ENCODE measurements around the gene RIN3.

GRCh38 chr14:92512807-92513203 is 776 bp upstream of the RIN3 start:
- TF ChIP-seq, protein P1, sequence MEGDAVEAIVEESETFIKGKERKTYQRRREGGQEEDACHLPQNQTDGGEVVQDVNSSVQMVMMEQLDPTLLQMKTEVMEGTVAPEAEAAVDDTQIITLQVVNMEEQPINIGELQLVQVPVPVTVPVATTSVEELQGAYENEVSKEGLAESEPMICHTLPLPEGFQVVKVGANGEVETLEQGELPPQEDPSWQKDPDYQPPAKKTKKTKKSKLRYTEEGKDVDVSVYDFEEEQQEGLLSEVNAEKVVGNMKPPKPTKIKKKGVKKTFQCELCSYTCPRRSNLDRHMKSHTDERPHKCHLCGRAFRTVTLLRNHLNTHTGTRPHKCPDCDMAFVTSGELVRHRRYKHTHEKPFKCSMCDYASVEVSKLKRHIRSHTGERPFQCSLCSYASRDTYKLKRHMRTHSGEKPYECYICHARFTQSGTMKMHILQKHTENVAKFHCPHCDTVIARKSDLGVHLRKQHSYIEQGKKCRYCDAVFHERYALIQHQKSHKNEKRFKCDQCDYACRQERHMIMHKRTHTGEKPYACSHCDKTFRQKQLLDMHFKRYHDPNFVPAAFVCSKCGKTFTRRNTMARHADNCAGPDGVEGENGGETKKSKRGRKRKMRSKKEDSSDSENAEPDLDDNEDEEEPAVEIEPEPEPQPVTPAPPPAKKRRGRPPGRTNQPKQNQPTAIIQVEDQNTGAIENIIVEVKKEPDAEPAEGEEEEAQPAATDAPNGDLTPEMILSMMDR (IDR thresholded peaks at IDR 0.05) = no peak
- no peak for TF ChIP-seq ZFX (IDR thresholded peaks at IDR 0.05; ENCODE audit: borderline replicate concordance)
